Rectal smooth muscle tissue (tissue), 1 donor: Measurements from ENCODE around the gene CHMP6.

Experiments
- H3K27ac ChIP-seq: one replicate; pipeline ENCODE4 v1.7.0; 2013; ENCODE audit warnings: low read depth, low read length, inconsistent platforms
- H3K27me3 ChIP-seq: one replicate; pipeline ENCODE4 v1.7.0; 2013; ENCODE audit warnings: low read length; ENCODE audit not compliant: control insufficient read depth, insufficient read depth
- H3K36me3 ChIP-seq: one replicate; pipeline ENCODE4 v1.7.0; 2013; ENCODE audit warnings: low read length; ENCODE audit not compliant: control insufficient read depth, insufficient read depth
- H3K4me1 ChIP-seq: one replicate; pipeline ENCODE4 v1.7.0; 2013; ENCODE audit warnings: low read length; ENCODE audit not compliant: control insufficient read depth, insufficient read depth
- H3K4me3 ChIP-seq: one replicate; pipeline ENCODE4 v1.7.0; 2013; ENCODE audit warnings: low read length
- H3K9ac ChIP-seq: one replicate; pipeline ENCODE4 v1.7.0; 2013; ENCODE audit warnings: low read length

Gene CHMP6

DNA sequence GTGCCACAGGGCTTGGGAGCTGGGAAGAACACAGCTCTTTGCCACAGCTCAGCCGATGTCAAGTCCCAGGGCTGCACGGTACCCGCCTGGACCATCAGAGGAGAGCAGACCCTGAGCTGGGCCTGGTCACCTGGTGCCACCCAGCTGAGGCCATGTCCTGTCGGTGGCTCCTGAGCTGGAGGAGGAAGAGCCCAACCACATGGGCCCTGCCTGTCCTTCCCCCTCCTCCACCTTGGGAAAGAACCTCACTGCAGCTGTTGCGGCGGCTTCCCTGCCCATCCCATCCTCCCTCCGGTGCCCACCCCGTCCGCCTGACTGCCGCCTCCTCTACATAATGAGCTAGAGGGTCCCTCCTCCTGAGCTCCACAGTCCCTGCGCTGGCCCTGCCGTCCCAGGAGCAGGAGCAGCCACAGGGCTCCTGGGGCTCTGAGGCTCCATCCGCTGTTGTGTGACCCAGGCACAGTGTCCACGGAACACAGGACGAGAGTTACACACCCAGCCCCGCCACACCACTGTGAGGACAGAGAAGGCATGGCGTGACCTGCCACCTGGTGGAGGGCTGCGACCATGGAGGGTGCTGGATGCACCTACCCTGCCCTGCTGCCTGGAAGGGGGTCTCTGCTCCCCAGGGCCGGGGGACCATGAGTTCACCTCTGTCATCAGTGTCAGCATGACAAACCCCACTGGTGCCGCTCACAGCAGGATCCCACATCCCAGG is 21.4 kb upstream of the CHMP6 start:
- Histone ChIP-seq H3K4me1 (peaks cover 29% of the 10 kb centered on the region), H3K4me3 (peak overlapping the region; percentile 2), H3K27me3 (peaks cover 6% of the 10 kb centered on the region), H3K27ac (no peak overlapping the region), H3K9ac (no peak overlapping the region), H3K36me3 (no peaks in the 10 kb centered on the region)

DNA sequence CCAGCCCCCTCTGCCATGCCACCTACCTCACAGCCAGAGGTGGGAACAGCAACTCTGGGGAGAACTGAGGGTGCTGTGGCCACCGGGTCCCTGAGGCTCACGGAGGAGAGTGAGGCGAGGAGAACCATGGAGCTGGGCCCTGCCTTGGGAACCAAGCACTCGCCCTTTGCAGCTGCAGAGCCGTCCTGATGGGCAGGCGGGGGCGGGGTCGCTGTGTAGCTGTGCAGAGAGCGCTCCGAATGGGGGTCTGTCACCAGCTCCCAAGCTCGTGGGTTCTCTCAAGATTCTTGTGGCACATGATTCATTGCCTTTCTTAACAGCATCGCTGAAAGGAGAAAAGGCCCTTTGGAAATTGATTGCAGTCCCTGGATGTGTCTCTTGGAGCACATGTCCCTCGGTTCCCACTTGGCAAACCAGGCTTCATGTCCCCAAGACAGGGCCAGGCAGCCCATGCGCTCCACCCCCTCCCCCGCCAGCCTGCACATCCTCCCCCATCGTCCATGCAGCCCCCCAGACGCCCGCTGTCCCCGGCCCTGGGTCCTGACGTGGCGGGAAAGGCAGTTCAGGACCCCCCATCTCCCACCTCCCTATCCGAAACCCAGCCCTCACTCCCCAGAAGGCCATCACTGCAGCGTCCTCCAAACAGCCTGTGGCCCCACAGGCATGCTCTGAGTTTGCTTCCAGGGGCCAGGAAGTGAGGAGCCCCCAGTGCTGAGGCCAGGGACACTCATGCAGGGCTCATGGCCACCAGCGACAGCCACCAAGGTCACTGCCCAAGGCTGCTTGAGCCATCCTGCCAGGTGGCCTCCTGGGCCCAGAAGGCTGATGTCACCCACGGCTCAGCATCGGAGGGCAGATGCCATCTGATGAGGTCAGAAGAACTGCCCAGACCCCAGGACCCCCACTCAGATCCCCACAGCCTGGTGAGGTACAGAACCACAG is 20.6 kb upstream of the CHMP6 start:
- H3K9ac ChIP-seq = no peak overlapping the region
- no peak overlapping the region for H3K27ac ChIP-seq
- H3K4me1 ChIP-seq = peaks cover 29% of the 10 kb centered on the region
- H3K4me3 ChIP-seq = no peak overlapping the region
- H3K27me3 ChIP-seq = peaks cover 6% of the 10 kb centered on the region
- H3K36me3 ChIP-seq = no peaks in the 10 kb centered on the region

DNA sequence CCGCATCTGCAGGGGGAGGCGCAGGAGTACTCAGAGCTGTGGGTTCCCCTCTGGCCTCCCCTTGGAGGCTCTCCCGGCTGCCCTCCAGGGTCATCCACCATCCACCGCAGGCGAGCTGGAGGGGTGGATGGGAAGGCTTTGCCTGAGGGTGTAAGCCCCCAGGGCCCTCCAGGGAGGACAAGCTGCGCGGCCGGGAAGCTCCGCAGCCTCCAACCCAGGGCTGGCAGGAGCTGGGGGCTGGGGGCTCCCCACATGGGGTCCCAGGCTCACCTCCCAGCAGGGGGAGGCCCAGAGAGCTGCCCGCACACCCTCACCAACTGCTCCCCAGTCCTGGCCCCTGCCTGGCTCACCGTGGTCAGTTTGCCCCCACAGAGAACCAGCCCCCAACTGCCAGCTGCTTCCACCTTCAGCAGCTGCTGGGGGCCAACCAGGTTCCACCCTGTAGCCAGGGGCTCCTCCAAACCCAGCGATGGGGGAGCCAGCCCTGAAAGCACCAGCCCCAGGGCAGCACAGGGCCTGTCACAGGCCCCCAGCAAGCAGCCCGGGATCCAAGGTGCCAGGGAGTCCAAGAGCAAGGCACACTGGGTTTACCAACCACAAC is 19.8 kb upstream of the CHMP6 start:
- Histone ChIP-seq H3K4me1 (peaks cover 29% of the 10 kb centered on the region), H3K9ac (no peak overlapping the region), H3K4me3 (no peak overlapping the region), H3K36me3 (no peaks in the 10 kb centered on the region), H3K27me3 (peaks cover 6% of the 10 kb centered on the region), H3K27ac (no peak overlapping the region)

DNA sequence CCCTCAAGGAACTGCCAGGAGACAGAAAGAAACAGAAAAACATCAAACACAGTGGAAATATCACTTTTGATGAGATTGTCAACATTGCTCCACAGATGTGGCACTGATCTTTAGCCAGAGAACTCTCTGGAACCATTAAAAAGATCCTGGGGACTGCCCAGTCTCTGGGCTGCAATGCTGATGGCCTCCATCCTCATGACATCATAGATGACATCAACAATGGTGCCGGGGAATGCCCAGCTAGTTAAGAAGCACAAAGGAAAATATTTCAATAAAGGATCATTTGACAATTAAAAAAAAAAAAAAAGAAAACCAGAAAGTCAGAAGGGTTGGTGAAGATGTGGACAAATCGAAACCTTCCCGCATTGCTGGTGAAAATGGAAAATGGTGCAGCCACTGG is 14.9 kb upstream of the CHMP6 start:
- H3K4me1 ChIP-seq = no peaks in the 10 kb centered on the region
- no peaks in the 10 kb centered on the region for H3K36me3 ChIP-seq
- H3K27ac ChIP-seq = no peak overlapping the region
- H3K4me3 ChIP-seq = no peak overlapping the region
- H3K27me3 ChIP-seq = peaks cover 2% of the 10 kb centered on the region
- no peak overlapping the region for H3K9ac ChIP-seq

DNA sequence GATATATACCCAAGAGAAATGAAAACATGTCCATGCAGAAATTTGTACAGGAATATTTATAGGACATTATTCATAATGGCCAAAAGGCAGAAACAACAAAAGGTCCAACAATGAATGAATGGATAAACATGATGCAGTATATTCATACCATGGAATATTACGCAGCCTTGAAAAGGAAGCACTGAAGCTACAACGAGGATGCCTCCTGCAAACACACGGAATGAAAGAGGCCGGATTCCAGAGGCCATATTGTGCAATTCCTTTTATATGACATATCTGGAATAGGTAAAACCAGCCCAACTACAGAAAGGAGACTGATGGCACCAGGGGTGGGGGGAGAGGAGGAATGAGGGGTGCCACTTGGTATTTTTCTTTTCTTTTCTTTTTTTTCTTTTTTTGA is 14.5 kb upstream of the CHMP6 start:
- Histone ChIP-seq H3K9ac (no peak overlapping the region), H3K27me3 (peaks cover 2% of the 10 kb centered on the region), H3K36me3 (no peaks in the 10 kb centered on the region), H3K4me1 (no peaks in the 10 kb centered on the region), H3K27ac (no peak overlapping the region), H3K4me3 (no peak overlapping the region)

DNA sequence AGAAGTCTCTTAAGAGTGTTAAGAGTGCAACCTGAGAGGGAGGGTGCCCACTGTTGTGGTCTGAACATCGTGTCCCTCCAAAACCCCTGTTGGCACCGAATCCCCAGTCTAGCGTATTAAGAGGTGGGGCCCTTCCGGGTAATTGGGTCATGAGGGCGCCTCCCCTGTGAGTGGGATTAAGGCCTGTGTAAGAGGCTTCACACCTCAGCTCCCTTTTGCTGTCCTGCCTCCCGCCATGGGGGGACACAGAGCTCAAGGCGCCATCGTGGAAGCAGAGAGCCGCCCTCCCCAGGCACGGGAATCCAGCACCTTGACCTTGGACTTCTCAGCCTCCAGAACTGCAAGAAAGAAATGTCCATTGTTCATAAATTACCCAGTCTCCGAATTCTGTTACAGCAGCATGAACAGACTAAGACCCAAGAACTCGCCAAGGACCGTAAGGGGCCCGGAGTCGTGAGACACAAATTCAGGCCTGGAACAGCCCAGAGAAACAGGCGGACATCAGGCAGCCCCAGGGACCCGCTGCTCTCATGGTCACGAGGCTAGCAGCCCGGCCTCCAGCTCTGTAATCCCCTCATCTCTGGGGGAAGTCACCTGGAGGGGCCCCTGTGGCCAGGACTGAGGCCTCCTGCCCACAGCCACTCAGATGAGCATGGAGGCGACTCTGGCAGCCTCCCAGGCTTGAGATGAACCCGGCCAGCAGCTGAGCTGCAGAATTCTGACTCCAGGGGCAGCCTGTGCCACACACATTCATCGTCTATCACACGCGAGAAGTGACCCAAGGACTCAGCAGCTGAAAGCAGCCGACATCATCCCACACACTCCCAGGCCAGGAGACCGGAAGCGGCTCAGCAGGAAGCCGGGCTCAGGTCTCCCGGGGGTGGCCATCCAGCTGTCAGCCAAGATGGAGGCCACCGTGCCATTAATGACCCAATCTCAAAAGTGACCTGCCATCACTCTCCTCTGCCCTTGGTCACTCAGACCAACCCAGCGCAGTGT is 12.8 kb upstream of the CHMP6 start:
- Histone ChIP-seq H3K36me3 (no peaks in the 10 kb centered on the region), H3K27me3 (peaks cover 2% of the 10 kb centered on the region), H3K9ac (no peak overlapping the region)

DNA sequence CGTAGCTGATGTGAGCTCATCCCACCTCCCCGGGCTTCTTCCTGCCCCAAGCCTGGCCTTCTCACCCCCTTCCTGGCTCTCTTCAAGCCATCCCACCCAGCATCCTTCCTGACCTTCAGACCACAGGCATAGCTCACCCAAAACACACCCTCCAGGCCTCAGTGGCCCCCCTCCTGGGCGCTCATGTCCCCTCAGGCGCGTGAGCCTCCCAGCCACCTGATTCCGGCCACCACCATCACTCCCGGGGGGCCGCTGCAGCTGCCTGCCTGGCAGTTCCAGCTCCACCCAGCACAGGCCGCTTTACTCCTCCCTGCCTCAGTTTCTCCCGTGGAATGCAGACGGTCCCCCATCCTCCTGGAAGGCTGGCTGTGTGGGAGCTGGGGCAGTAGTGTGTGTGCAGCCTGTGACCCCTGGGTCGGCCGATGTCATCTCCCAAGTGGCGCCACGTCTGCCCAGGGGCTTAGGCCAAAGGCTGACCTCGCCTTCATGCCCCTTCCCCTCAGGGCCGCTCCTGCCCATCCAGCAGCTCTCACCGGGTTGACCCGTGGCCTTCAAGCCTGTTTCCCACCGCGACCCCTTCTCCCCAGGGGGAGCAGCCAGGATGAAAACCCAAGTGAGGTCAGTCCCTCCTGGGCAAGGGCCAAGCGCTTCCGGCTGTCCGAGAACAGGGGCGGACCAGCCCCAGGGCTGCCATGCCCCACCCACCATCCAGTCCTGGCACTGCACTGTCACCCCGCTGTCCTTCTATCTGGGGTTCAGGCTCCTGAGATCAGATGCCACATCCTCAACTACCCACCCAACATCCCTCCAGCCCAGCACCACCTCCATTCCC is 11.9 kb upstream of the CHMP6 start:
- Histone ChIP-seq H3K36me3 (no peaks in the 10 kb centered on the region), H3K27ac (no peak overlapping the region), H3K4me3 (no peak overlapping the region), H3K9ac (no peak overlapping the region), H3K27me3 (peaks cover 2% of the 10 kb centered on the region), H3K4me1 (peaks cover 3% of the 10 kb centered on the region)

More for the DNA sequence above, 12.8 kb upstream of the CHMP6 start:
- Histone ChIP-seq H3K4me1 (no peaks in the 10 kb centered on the region), H3K4me3 (no peak overlapping the region), H3K27ac (no peak overlapping the region)

DNA sequence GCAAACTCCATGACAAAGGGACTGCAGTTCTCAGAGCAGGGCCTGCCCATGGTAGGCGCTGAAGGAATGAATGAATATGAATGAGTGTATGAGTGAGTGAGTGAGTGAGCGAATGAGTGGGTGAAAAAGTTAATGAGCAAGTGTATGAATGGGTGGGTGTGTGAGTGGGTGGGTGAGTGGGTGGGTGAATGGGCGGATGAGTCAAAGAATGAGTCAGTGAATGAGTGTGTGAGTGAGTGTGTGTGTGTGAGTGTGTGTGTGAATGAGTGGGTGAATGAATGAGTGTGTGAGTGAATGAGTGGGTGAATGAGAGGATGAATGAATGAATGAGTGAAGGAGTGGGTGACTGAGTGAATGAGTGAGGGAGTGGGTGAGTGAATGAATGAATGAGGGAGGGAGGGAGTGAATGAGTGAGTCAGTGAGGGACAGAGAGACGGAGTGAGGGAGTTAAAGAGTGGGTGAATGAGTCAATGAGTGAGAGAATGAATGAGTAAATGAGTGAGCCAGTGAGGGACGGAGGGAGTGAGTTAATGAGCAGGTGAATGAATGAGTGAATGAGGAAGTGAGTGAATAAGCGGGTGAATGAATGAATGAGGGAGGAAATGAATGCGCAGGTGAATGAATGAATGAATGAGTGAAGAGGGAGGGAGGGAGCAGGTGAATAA is 11.1 kb upstream of the CHMP6 start:
- Histone ChIP-seq H3K27me3 (peaks cover 2% of the 10 kb centered on the region), H3K36me3 (no peaks in the 10 kb centered on the region)

DNA sequence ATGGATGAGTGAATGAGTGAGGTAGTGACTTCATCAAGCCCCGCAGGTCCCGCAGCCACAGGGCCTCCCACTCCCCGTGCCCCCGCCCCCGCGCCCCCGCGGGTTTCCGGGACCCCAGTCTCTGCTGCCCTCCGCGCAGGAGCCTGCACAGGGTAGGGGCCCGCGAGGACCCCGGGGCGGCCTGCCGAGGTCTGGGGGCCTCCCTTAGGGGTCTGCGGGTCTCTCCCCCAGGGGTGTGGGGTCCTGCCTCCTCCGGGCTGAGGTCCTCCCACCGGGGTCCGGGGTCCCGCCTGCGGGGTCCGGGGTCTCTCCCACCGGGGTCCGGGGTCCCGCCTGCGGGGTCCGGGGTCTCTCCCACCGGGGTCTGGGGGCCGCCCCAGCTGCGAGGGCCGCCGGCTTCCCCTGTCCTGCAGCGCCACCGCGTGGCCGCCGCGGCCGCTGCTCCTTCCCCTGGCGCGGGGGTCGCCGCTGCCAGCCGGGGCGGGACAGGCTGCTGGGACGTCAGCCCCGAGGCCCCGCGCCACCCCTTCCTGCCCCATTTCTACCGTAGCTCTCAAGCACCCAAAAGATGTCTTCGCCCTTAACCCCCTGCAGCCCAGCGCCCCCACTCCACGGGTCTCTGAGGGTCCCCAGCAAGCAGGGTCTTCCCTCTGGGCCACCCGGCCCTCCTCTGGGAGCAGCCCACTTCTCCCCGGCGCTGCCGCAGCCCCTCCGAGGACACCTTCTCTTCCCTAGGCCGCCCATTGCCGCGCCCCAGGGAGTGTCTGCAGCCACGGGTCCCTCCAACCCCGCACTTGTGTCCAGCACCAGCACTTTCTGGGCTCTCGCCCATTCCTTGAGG is 10.4 kb upstream of the CHMP6 start:
- Histone ChIP-seq H3K4me3 (peak overlapping the region; percentile 19), H3K27me3 (peaks cover 2% of the 10 kb centered on the region), H3K36me3 (no peaks in the 10 kb centered on the region), H3K27ac (no peak overlapping the region), H3K4me1 (peaks cover 3% of the 10 kb centered on the region), H3K9ac (no peak overlapping the region)

More for the DNA sequence above, 11.1 kb upstream of the CHMP6 start:
- Histone ChIP-seq H3K27ac (no peak overlapping the region), H3K4me1 (peaks cover 3% of the 10 kb centered on the region), H3K4me3 (no peak overlapping the region), H3K9ac (no peak overlapping the region)

DNA sequence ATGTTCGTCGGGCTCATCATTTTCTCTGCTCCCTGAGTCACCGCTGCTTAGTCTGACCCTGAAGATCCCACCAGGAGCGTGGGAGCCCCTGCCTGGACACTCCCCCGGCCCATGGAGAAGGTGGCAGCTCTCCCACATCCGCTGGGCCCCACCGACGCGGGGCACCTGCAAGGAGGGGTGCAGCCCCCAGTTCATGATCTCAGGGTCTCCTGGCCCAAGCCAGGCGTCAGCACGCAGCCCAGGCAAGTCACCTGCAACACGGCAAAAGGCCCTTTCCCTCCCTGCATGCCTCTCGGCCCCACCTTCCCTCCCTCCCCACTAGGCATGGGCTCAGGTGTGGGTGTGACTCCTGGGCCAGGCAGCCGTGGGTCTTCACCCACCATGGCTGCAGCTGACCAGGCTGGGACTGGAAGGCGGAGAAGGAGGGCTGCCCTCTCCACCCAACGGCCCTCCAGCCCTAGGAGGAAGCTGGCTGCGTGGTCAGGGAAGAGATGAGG is 9.7 kb upstream of the CHMP6 start:
- Histone ChIP-seq H3K36me3 (no peaks in the 10 kb centered on the region), H3K27ac (no peak overlapping the region), H3K4me3 (no peak overlapping the region), H3K27me3 (peaks cover 2% of the 10 kb centered on the region), H3K4me1 (peaks cover 3% of the 10 kb centered on the region), H3K9ac (no peak overlapping the region)
